Adrenal gland (tissue), 12 donors: Measurements from ENCODE around the gene PLAGL2. TPM values are rescaled to one million over a fixed set of nuclear protein-coding genes. Genes with fewer than 3 reads are reported as not detected.
A peak's percentile ranks its signal among the peaks of the same experiment; 100 is the strongest.

Experiments
- DNase-seq, 7 donors: peaks; one replicate each; pipeline ENCODE4 v3.0.0-alpha.2; 2019 to 2020
- H3K27ac ChIP-seq, 5 donors: fragments of 200-600 bp; sonication (generic) in 4 of 5; 1 replicate in 3 of 5; 2 replicates in 2 of 5; pipeline versions ENCODE4 v1.5.1 to v1.8.0; 2016 to 2020; ENCODE audit warnings: mild to moderate bottlenecking in 1 of 5
- H3K27me3 ChIP-seq: fragments of 200-600 bp; 2 replicates; pipeline ENCODE4 v1.8.0; 2021
- H3K36me3 ChIP-seq, 2 donors: fragments of 200-600 bp; replicated peaks in 1 of 2; 1 replicate in 1 of 2; 2 replicates in 1 of 2; pipeline versions ENCODE4 v1.5.1 to v1.8.0; 2018 to 2022
- H3K4me1 ChIP-seq, 2 donors: fragments of 200-600 bp; replicated peaks in 1 of 2; 1 replicate in 1 of 2; 2 replicates in 1 of 2; pipeline versions ENCODE4 v1.5.1 to v1.8.0; 2018 to 2021
- H3K4me3 ChIP-seq, 4 donors: fragments of 200-600 bp; sonication (generic) in 3 of 4; one replicate each; pipeline ENCODE4 v1.5.1; 2016 to 2018
- H3K9me3 ChIP-seq, 3 donors: fragments of 200-600 bp; sonication (generic) in 1 of 3; replicated peaks in 1 of 3; 1 replicate in 2 of 3; 2 replicates in 1 of 3; pipeline versions ENCODE4 v1.5.1 to v1.8.0; 2016 to 2021
- CTCF ChIP-seq, 6 experiments: fragments of 450-650 bp in 4 of 6; fragments of 200-600 bp in 2 of 6; sonication (generic) in 1 of 6; IDR thresholded peaks; 1 replicate in 5 of 6; 2 replicates in 1 of 6; pipeline versions ENCODE4 v1.5.1 to v1.8.0; 2016 to 2021; ENCODE audit warnings: antibody characterized with exemption in 6 of 6, mild to moderate bottlenecking in 2 of 6, moderate library complexity in 1 of 6
- POLR2A ChIP-seq, 2 donors: fragments of 450-650 bp; IDR thresholded peaks; one replicate each; pipeline ENCODE4 v1.6.1; 2017; ENCODE audit warnings: antibody characterized with exemption in 2 of 2, mild to moderate bottlenecking in 2 of 2, moderate library complexity in 1 of 2
- WGBS, 4 donors: extraction: QIAGEN DNeasy Blood & Tissue Kit in 2 of 4; methylation state at CpG; one replicate each; pipeline versions ENCODE4 v1.1.5 to v1.1.7; 2013 to 2017; 5-methylcytosine and 5-hydroxymethylcytosine counted together
- intact Hi-C, 2 donors: fragments of 100-400 bp; cut with DNase I; formaldehyde crosslinking; loops; one replicate each; pipeline versions ENCODE4 v1.14.1 to v1.15.0; 2022 to 2023
- polyA plus RNA-seq, 3 donors: library from polyadenylated mRNA; stranded (reverse); fragments of 200-250 nt in 2 of 3; fragments of 350-450 nt in 1 of 3; fragmentation: Illumina TruSeq in 1 of 3; extraction: RNeasy Lipid Tissue Mini Kit (QIAGEN cat#74804) in 1 of 3; gene quantifications; one replicate each; pipeline ENCODE4 v1.2.3, GENCODE V29; 2013 to 2014
- total RNA-seq, 9 donors: library from RNA; depleted of rRNA in 4 of 9; stranded (reverse); fragments of >200 nt in 4 of 9; fragments of 120-200 nt in 1 of 9; fragmentation: NEBNext Ultra II Directional in 1 of 9; extraction: Animal tissue kit (Norgen Biotek cat#: 25700) in 1 of 9; gene quantifications; one replicate each; pipeline versions ENCODE4 v1.1.0 to v1.2.4, GENCODE V29; 2013 to 2023
- donor health status: healthy with polysubstance abuse.
- donor health status: Bipolar disorder and iron deficiency.
- donor health status: DM: yes; HTN: yes; CAD: no.
- donor health status: DM: no; HTN: no; CAD: no.
- donor health status: DM: no; HTN: no; CAD: no.
- donor health status: DM: yes; HTN: yes; CAD: no.

Gene PLAGL2
- total and polyA plus RNA-seq, 12 donors: 1.3 to 7.1 (median 4.2) TPM

- peaks cover 19 to 72% of the 10 kb centered on the region in 2 donors for H3K4me1 ChIP-seq
- H3K9me3 ChIP-seq: no peaks in the 10 kb centered on the region
- H3K36me3 ChIP-seq: peaks cover 0 to 17% of the 10 kb centered on the region in 2 donors
- intact Hi-C loops: no loop called here
- 65 to 78% (median 66%) methylated on average over 5 of the region's 5 CpGs for WGBS, 4 donors
- no peaks in the 10 kb centered on the region for H3K27me3 ChIP-seq
- peak overlapping the region in 1 of 4 donors; percentile 100 for H3K4me3 ChIP-seq
- H3K27ac ChIP-seq: peak overlapping the region in 2 of 5 donors; percentile 13 to 77
- no peak for DNase-seq
- TF ChIP-seq POLR2A (IDR thresholded peaks at IDR 0.05) (no peak), CTCF (IDR thresholded peaks at IDR 0.05) (no peak)
These were observed 2.3 kb downstream of the PLAGL2 start for GRCh38 chr20:32205110-32205842.

GRCh38 chr20:32204205-32205109 is 3.1 kb downstream of the PLAGL2 start:
- H3K4me1 ChIP-seq: peaks cover 19 to 64% of the 10 kb centered on the region in 2 donors
- DNase-seq: no peak
- no peaks in the 10 kb centered on the region for H3K9me3 ChIP-seq
- WGBS, 4 donors: 63 to 66% (median 64%) methylated on average over 4 of the region's 4 CpGs
- TF ChIP-seq POLR2A (IDR thresholded peaks at IDR 0.05) (no peak), CTCF (IDR thresholded peaks at IDR 0.05) (no peak)
- peak overlapping the region in 2 of 5 donors; percentile 13 to 77 for H3K27ac ChIP-seq
- H3K4me3 ChIP-seq: no peak overlapping the region
- H3K27me3 ChIP-seq: no peaks in the 10 kb centered on the region
- intact Hi-C loops: no loop called here
- peaks cover 0 to 25% of the 10 kb centered on the region in 2 donors for H3K36me3 ChIP-seq

GRCh38 chr20:32203356-32204204 is 4.0 kb downstream of the PLAGL2 start:
- Histone ChIP-seq H3K36me3 (peaks cover 0 to 33% of the 10 kb centered on the region in 2 donors), H3K4me1 (peaks cover 19 to 63% of the 10 kb centered on the region in 2 donors), H3K27ac (no peak overlapping the region), H3K4me3 (no peak overlapping the region), H3K9me3 (no peaks in the 10 kb centered on the region), H3K27me3 (no peaks in the 10 kb centered on the region)
- no peak for TF ChIP-seq POLR2A (IDR thresholded peaks at IDR 0.05)
- no peak for TF ChIP-seq CTCF (IDR thresholded peaks at IDR 0.05)
- no peak for DNase-seq
- 68 to 81% (median 72%) methylated on average over 11 of the region's 11 CpGs for WGBS, 4 donors
- intact Hi-C loops: no loop called here
